ENCODE results near the gene CHSY1.

Gene CHSY1

DNA sequence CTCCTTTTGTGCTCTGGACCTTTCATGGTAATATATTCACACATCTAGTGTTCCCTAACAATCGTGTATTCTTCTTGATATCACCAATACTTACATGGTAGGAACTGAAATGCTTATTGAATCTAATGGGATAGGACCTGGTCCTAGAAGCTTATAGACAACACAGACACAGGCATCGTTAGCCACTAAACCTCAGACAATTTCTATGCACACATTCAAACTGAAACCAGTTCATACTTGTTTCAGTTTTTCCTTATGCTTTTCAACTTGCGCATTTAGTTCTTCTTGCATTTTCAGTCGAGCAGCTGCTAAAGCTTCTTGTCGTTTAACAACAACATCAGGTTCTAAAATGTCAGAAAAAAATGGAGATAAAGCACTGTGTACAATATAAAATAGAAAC lies 23.2 kb upstream of the CHSY1 start:
- Histone ChIP-seq H3K36me3 (ENCODE audit: control insufficient read depth, insufficient read depth, low read length) (no peaks in the 10 kb centered on the region), H2AFZ (no peak overlapping the region), H3K27ac (no peak overlapping the region), H3K4me3 (ENCODE audit: low read depth, low read length) (no peak overlapping the region), H3K79me2 (no peaks in the 10 kb centered on the region), H3K4me2 (ENCODE audit: low read length) (no peak overlapping the region), H3K9ac (no peak overlapping the region), H3K27me3 (ENCODE audit: control insufficient read depth, insufficient read depth, low read length) (no peaks in the 10 kb centered on the region), H3K9me3 (ENCODE audit: control insufficient read depth, low read length) (no peaks in the 10 kb centered on the region), H3K4me1 (no peaks in the 10 kb centered on the region)
- TF ChIP-seq, protein P1, sequence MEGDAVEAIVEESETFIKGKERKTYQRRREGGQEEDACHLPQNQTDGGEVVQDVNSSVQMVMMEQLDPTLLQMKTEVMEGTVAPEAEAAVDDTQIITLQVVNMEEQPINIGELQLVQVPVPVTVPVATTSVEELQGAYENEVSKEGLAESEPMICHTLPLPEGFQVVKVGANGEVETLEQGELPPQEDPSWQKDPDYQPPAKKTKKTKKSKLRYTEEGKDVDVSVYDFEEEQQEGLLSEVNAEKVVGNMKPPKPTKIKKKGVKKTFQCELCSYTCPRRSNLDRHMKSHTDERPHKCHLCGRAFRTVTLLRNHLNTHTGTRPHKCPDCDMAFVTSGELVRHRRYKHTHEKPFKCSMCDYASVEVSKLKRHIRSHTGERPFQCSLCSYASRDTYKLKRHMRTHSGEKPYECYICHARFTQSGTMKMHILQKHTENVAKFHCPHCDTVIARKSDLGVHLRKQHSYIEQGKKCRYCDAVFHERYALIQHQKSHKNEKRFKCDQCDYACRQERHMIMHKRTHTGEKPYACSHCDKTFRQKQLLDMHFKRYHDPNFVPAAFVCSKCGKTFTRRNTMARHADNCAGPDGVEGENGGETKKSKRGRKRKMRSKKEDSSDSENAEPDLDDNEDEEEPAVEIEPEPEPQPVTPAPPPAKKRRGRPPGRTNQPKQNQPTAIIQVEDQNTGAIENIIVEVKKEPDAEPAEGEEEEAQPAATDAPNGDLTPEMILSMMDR (IDR thresholded peaks at IDR 0.05): no peak

DNA sequence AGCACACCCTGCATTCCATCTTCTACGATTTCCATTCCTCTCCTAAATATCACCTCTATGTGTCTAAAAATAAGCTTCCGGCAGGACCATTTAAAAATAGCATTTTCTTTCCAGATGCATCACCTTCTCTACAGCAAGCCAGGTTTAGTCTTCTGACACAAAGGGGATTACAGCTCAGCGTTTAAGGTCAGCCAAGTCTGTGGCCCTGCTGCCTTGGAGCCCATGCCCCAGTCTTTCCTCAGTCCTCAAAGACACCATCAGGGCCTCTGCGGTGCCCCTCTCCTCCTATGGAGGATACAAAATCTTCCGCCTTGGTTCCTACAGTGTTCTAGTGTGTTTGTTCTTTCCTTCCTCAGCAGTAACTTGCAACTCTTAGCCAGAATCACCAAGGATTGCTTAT lies 21.7 kb upstream of the CHSY1 start:
- H3K27me3 ChIP-seq (ENCODE audit: control insufficient read depth, insufficient read depth, low read length): no peaks in the 10 kb centered on the region
- no peak overlapping the region for H3K4me2 ChIP-seq (ENCODE audit: low read length)
- no peak overlapping the region for H2AFZ ChIP-seq
- no peak overlapping the region for H3K27ac ChIP-seq
- no peaks in the 10 kb centered on the region for H3K79me2 ChIP-seq
- TF ChIP-seq, protein P1 (IDR thresholded peaks at IDR 0.05): no peak
- no peaks in the 10 kb centered on the region for H3K4me1 ChIP-seq
- H3K4me3 ChIP-seq (ENCODE audit: low read depth, low read length): no peak overlapping the region
- no peaks in the 10 kb centered on the region for H3K36me3 ChIP-seq (ENCODE audit: control insufficient read depth, insufficient read depth, low read length)
- no peak overlapping the region for H3K9ac ChIP-seq
- no peaks in the 10 kb centered on the region for H3K9me3 ChIP-seq (ENCODE audit: control insufficient read depth, low read length)

DNA sequence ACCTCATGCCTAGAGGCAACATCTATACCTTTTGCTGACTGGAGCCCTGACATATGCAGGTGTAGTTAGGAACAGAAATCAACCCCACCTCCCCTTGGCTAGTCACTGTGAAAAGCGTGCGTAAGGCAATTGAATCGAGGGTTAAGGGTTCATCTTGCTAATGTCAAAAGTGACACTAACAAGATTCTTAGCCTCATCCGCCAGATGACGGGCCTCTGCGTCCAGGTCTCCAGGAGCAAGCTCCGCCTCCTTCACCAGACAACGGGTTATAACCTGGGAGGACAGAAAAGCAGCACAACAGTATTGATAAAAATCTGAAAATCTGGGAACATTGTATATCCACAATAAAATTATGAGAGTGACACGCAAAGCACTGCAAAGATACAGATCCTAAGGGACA lies 20.7 kb upstream of the CHSY1 start:
- Histone ChIP-seq H3K4me2 (ENCODE audit: low read length) (no peak overlapping the region), H2AFZ (no peak overlapping the region), H3K36me3 (ENCODE audit: control insufficient read depth, insufficient read depth, low read length) (no peaks in the 10 kb centered on the region), H3K27me3 (ENCODE audit: control insufficient read depth, insufficient read depth, low read length) (no peaks in the 10 kb centered on the region), H3K79me2 (no peaks in the 10 kb centered on the region), H3K9ac (no peak overlapping the region), H3K9me3 (ENCODE audit: control insufficient read depth, low read length) (no peaks in the 10 kb centered on the region), H3K27ac (no peak overlapping the region), H3K4me3 (ENCODE audit: low read depth, low read length) (no peak overlapping the region), H3K4me1 (no peaks in the 10 kb centered on the region)
- TF ChIP-seq, protein P1 (IDR thresholded peaks at IDR 0.05): no peak

DNA sequence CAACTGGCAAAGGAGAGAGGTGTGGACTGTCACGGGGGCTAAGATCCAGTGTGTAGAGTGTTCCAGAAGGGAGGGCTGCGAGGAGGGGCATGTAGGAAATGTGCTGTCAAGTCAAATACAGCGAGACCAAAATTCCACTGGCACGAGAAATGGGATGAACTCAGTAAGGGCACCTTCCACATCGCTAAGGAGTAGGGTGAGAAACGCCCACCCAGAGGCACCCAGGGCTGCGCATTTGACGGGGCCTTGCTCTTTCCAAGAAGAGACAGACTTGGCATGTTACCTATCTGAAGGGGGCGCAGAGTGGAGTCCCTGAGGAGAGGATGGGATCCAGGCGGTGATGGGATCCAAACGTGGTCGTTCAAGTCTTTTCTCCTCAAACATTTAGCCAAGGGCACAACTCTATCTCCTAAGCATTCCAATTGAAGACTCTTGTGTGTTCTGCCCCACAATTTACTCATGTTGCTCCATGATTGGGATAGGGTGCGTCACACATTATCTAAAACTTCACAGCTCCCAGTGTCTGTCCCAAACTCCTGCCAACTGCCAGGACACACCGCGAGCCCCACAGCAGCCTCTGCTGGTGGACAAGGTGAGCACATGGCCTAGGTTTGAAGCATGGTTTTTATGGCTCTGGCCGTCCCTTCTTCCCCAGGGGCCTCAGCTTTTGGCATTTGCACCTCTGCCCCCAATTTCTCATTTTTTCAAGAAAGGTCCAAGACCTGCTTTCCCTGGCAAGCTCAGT lies 17.8 kb upstream of the CHSY1 start:
- H2AFZ ChIP-seq: no peak overlapping the region
- H3K9me3 ChIP-seq (ENCODE audit: control insufficient read depth, low read length): no peaks in the 10 kb centered on the region
- TF ChIP-seq, protein P1 (IDR thresholded peaks at IDR 0.05): no peak
- no peak overlapping the region for H3K4me3 ChIP-seq (ENCODE audit: low read depth, low read length)
- H3K4me1 ChIP-seq: no peaks in the 10 kb centered on the region
- H3K79me2 ChIP-seq: no peaks in the 10 kb centered on the region
- H3K36me3 ChIP-seq (ENCODE audit: control insufficient read depth, insufficient read depth, low read length): no peaks in the 10 kb centered on the region
- H3K27me3 ChIP-seq (ENCODE audit: control insufficient read depth, insufficient read depth, low read length): no peaks in the 10 kb centered on the region
- H3K27ac ChIP-seq: no peak overlapping the region
- H3K4me2 ChIP-seq (ENCODE audit: low read length): no peak overlapping the region
- H3K9ac ChIP-seq: no peak overlapping the region
